ENCODE data around the gene TMEM238L.

TMEM238L gene

GRCh38 chr17:10803350-10803749, 549 bp downstream of the TMEM238L start:
- DNase-seq = no peak

DNA sequence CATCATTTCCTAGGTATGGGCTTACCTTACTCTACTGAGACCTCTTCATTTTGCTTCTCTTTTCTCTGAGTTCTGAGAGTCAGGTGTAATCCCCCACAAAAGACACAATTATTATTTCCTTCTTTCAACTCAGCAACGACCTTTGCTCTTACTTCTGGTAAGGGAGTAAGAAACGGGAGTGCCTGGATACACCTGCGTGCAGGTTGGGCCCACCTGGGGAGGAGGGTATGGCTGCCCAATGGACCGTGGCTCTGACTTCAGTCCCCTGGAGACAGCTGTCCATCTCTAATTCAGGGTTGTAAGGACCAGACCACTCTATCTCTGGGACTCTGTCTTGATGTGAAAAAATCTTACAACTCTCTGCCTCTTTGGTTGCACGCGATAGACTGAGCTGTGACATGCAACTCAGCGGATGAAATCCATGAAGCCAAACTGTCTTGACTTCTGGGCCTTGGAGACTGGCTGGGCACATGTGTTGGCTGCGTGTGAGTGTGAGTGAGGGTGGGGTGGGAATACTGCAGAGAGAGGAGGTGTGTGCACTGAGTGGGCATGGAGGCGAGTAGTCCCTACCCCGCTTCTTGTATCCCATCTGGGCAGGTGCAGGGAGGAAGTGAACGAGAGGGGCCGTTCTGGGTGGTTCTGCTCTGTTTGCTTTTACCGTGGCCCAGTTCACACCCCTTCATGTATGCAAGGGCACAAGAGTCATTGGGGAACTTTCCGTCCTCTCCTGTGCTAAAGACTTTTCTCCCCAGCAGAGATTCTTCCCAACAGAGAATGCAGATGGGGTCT, 1.2 kb downstream of the TMEM238L start:
- DNase-seq = no peak

GRCh38 chr17:10799407-10799806, 4.5 kb downstream of the TMEM238L start:
- DNase-seq = no peak

DNA sequence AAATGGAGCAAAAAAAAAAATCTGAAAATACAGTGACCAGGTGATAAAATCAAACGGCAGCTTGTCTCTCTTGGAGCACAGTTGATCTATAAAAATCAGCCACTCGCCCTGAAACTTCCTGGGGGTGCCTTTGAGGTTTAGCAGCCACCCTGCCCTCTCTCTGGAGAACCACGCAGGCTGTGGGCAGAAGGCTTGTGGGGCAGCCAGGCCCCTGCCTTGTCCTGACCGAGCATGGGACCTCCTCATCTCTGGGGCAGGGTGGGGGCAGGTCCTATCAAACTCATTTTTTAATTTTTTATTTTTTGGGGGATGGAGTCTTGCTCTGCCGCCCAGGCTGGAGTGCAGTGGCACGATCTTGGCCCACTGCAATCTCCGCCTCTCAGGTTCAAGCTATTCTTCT, 5.0 kb downstream of the TMEM238L start:
- no peak for DNase-seq

DNA sequence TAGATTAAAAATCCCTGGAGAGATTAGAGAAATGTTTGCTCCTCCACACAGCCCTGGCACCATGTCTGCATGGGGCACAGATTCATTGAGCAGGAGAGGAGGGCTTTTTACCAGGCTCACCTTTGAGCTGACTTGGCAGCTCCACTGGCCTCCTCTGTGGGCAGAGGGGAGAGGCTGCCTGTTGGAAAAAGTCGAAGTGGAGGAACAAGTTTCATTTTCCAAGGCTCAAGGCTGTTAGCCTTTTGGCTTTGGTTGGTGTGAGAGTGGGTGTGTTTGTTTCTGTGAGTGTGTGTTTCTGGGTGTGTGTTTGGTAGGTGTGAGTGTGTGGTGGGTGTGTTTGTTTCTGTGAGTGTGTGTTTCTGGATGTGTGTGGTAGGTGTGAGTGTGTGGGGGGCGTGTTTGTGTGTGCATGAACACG, 5.6 kb downstream of the TMEM238L start:
- DNase-seq = no peak

- DNase-seq = no peak
Observed at GRCh38 chr17:10797476-10798328, 6.2 kb downstream of the TMEM238L start.

- DNase-seq = no peak
Observed at GRCh38 chr17:10793816-10794215, 10.1 kb downstream of the TMEM238L start.

DNA sequence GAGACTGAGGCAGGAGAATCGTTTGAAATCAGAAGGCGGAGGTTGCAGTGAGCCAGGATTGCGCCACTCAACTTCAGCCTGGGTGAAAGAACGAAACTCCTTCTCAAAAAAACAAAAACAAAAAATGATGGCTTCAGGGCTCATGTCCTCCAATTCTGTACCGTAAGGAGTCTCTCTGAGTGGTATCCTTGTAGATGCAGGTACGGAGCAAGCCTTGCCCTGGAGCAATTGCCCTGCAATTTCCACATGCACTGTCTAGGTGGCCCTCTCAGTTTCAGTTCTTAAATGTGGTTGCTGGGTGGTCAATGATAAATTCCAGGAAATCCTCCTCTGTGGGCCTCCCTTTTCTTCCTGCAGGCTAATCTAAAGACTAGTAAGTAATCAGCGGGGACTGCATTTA, 10.6 kb downstream of the TMEM238L start:
- DNase-seq = no peak

DNA sequence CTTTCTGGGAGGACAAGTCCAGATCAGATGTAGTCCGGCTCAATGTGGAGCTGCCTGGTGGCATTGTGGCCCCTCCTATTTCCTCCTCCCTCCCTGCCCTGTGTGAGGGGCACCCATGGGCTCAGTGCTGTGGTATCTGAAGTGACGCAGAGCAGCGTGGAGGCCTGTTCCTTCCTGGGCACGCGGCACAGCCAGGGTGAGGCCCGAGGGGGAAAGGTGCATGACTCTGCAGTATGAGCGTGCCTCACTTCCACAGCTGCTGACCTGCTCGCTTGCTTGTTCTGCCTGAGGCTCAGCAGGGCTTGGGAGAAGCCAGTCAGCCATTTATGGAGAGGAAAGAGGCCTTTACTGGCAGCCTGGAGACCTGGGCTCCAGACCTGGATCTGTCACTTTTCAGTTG, 11.7 kb downstream of the TMEM238L start:
- DNase-seq = peak; percentile 22

- DNase-seq = no peak
Observed at GRCh38 chr17:10790491-10791401, 13.2 kb downstream of the TMEM238L start.

GRCh38 chr17:10789694-10790271, 14.1 kb downstream of the TMEM238L start:
- no peak for DNase-seq

- no peak for DNase-seq
Observed at GRCh38 chr17:10787306-10788045, 16.4 kb downstream of the TMEM238L start.

DNA sequence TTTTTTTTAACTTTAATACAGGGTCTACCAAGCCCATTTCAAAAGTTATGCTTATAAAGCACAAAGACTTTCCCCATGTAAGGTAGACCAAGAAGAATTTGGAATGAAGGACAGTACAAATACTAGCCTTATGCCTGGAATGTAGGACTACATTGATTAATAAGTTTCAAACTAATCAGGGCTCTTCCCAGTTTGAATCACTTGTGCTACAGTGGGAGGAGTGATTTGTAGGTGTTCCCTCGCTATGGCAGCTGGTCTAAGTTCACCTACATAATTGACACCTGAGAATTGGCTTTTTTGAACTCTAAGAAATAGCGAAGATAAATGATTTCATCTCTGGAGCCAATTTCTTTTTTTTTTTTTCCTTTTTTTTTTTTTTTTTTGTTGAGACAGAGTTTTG, 18.6 kb downstream of the TMEM238L start:
- DNase-seq = no peak

- DNase-seq = no peak
Observed at GRCh38 chr17:10779609-10780008, 24.3 kb downstream of the TMEM238L start.

- DNase-seq = no peak
Observed at GRCh38 chr17:10777890-10778289, 26.0 kb downstream of the TMEM238L start.

GRCh38 chr17:10777131-10777807, 26.6 kb downstream of the TMEM238L start:
- DNase-seq = no peak

- no peak for DNase-seq
Observed at GRCh38 chr17:10776381-10776780, 27.5 kb downstream of the TMEM238L start.

DNA sequence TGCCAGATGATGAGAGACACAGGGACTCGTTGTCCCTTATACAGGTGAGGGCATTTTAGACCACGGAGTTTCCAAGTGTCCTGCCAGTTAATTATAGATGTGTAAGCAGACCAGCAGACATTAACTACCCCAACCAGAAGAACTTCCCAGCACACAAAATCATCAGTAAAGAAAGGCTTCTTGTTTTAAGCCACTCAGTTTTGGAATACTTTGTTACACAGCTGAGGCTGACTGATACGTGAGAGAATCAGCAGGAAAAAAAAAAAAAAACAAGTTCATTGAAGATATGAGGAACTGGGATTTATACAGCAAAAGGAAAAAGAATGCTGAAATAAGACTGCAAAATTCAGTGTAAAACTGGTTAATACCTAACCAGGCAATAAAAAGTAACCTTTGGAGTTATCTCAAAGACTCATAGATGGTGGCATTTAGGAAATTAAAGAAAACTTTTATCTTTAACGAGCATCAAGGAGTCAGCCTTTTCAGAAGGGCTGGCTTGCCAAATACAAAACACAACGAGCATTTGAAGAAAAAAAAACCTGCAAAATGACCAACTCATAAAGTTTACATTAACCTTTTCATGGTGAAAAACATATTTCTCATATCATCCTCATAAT, 28.1 kb downstream of the TMEM238L start:
- no peak for DNase-seq

DNA sequence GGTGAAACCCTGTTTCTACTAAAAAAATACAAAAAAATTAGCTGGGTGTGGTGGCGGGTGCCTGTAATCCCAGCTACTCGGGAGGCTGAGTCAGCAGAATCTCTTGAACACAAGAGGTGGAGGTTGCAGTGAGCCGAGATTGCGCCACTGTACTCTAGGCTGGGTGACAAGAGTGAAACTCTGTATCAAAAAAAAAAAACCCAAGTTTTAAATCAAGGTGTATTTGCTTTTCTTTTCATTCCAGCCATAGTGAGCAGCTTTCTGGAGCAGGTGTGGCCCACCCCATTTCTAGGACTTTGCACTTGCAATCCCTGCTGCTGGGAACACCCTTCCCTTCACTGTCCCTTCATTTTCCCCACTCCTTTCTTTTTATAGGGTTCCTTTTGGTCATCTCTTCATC, 28.8 kb downstream of the TMEM238L start:
- DNase-seq = no peak

- DNase-seq = no peak
Observed at GRCh38 chr17:10773391-10773790, 30.5 kb downstream of the TMEM238L start.

All from stimulated activated CD4-positive, alpha-beta T cell treated with anti-CD3 and anti-CD28 coated beads, Interleukin-1b, Interleukin-23, amount 100 ng/mL, for 48 hours (primary cell).